Skin epidermis (tissue), 12 donors: Measurements from ENCODE around the gene COMMD1.
A peak's percentile ranks its signal among the peaks of the same experiment; 100 is the strongest.
"Not testable (repeated sequence)": the region's sequence is repeated elsewhere in the genome, so short reads cannot be mapped to it uniquely, and the experiment has no call there.

ENCODE experiments used
- H3K27ac ChIP-seq, 21 experiments: fragments of 200-600 bp; sonication (generic) in 11 of 21; one replicate each; pipeline ENCODE4 v1.5.0; 2020; ENCODE audit warnings: mild to moderate bottlenecking in 3 of 21, inconsistent platforms in 2 of 21, moderate library complexity in 2 of 21
- H3K4me3 ChIP-seq, 7 experiments: fragments of 200-600 bp; sonication (generic) in 2 of 7; one replicate each; pipeline ENCODE4 v1.5.0; 2020; ENCODE audit warnings: inconsistent platforms in 2 of 7, mild to moderate bottlenecking in 2 of 7, moderate library complexity in 1 of 7

The COMMD1 gene

DNA sequence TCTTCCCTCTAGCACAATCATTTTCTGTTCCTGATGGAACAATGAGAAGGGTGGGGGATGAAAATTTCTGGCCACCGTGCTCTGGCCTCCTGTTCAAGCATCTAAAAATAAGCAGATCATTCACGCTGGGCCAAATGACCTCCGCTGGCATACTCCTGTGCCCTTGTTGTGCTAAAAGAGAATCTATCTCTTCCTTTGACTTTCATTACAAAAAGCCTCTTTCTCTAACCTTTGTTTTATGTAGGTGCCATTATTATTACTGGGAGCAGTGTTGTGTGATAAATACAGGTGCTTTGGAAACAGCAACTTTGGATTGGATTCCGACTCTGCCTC is 245.8 kb downstream of the COMMD1 start:
- Histone ChIP-seq H3K4me3 (no peak overlapping the region), H3K27ac (no peak overlapping the region)

- no peak overlapping the region for H3K27ac ChIP-seq
- no peak overlapping the region for H3K4me3 ChIP-seq
These were observed 246.5 kb downstream of the COMMD1 start for GRCh38 chr2:62152000-62152399.

- Histone ChIP-seq H3K4me3 (no peak overlapping the region), H3K27ac (no peak overlapping the region)
These were observed 251.5 kb downstream of the COMMD1 start for GRCh38 chr2:62156861-62157496.

GRCh38 chr2:62158444-62159121 is 253.1 kb downstream of the COMMD1 start:
- no peak overlapping the region for H3K27ac ChIP-seq

GRCh38 chr2:62160691-62161090 is 255.2 kb downstream of the COMMD1 start:
- not testable (repeated sequence) for H3K4me3 ChIP-seq, H3K27ac ChIP-seq

More at GRCh38 chr2:62158444-62159121, 253.1 kb downstream of the COMMD1 start:
- no peak overlapping the region for H3K4me3 ChIP-seq

DNA sequence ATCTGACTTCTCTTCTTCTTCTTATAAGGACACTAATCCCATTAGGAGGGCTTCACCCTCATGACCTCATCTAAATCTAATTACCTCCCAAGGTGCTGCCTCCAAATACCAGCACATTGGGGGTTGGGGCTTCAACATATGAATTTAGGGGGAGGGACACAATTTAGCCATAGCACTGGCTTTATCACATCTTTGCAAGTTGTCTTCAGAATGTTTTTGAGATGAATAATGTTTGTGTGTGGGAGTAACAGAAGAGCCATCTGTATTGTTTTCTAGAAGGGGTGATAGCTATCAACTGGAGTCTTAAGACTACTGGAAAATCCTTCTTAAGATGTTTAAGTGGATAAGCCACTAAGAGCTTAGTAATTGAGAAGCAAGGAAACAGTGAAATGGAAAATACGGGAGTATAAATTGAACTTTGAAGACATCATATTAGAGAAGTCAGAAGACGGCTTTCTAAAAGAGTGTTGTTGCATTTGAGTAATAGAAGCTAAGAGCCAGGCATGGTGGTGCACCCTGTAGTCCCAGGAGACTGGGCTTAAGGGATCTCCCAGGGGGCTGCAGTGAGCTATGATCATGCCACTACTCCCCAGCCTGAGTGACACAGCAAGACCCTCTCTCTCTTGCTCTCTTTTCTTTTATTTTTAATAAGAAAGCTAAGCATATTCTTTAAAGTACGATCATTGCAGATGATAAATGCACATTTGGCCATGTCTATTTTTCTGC is 257.8 kb downstream of the COMMD1 start:
- no peak overlapping the region for H3K27ac ChIP-seq
- no peak overlapping the region for H3K4me3 ChIP-seq

GRCh38 chr2:62163834-62164233 is 258.4 kb downstream of the COMMD1 start:
- Histone ChIP-seq H3K27ac (no peak overlapping the region), H3K4me3 (no peak overlapping the region)

DNA sequence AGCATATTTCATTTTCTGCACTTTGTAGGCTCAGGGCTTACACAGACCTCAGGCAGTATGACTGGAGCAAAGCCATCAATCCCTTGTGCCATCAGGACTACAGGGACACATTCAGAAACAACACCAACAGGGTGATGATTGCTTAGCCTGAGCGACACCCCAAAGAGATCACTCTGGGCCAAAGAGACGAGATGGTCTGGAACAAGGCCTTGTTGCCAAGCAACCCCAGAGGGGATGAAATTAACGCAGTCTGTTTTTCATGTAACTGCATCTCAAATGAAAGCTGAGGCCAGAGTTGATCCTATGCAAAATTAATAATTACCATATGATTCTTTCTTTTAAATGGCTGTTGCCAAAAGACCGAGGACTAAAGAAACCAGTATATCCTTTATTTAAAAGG is 270.3 kb downstream of the COMMD1 start:
- H3K27ac ChIP-seq = no peak overlapping the region
- H3K4me3 ChIP-seq = no peak overlapping the region

- peak overlapping the region in 2 of 21 experiments; percentile 4 to 65 for H3K27ac ChIP-seq
- no peak overlapping the region for H3K4me3 ChIP-seq
These were observed 271.3 kb downstream of the COMMD1 start for GRCh38 chr2:62176801-62177200.

DNA sequence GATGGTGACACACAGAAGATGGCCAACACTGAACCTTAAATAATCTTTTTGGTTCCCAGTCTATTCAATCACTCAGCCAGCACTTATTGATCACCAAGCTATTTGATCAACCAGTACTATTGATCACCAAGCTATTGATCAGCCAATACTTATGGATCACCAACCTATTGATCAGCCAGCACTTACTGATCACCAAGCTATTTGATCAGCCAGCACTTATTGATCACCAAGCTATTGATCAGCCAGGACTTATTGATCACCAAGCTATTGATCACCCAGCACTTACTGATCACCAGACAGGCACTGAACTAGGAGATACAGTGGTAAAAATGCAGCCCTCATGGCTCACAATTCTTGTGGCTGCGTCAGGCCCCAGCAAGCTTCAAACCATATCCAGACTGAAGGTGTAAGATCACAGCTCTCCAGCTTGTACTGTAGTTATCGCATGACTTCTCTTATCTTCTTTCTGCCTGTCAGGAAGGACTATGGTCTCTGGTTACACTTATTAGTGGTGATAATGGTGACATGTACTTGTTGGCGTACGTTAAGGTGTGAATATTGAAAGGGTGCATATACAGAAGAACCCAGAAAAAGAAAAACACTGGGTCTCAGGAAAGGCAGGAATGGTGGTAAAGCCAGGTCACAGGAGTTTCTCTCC is 272.0 kb downstream of the COMMD1 start:
- Histone ChIP-seq H3K4me3 (no peak overlapping the region), H3K27ac (peak overlapping the region in 3 of 21 experiments; percentile 4 to 65 (median 26))

GRCh38 chr2:62178741-62179271 is 273.3 kb downstream of the COMMD1 start:
- Histone ChIP-seq H3K4me3 (no peak overlapping the region), H3K27ac (peak overlapping the region in 1 of 21 experiments; percentile 57)

GRCh38 chr2:62180975-62181374 is 275.5 kb downstream of the COMMD1 start:
- Histone ChIP-seq H3K27ac (no peak overlapping the region), H3K4me3 (no peak overlapping the region)

DNA sequence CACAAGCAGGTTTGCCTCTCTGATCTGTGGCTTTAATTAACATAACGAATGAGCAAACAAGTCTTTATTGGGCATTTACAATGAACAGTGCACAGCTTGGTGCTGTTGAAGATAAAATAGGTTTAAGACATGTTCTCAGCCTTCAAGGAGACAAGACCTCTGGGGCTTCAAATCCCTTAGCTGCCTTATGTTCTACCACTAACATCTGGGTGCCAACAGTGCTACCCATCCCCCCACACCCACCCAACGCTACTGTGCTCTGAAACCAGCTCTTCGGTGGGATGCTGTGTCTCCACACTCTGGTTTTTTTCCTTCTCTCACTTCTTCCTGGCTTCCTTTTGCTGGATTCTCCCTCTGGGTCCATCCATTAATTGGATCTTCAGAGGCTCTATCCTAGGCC is 276.4 kb downstream of the COMMD1 start:
- no peak overlapping the region for H3K4me3 ChIP-seq
- H3K27ac ChIP-seq = no peak overlapping the region

GRCh38 chr2:62184512-62185230 is 279.2 kb downstream of the COMMD1 start:
- no peak overlapping the region for H3K27ac ChIP-seq
- no peak overlapping the region for H3K4me3 ChIP-seq
